Endothelial cell of umbilical vein (primary cell): ENCODE data around the gene PI4KA. TPM values are rescaled to one million over a fixed set of nuclear protein-coding genes. Genes with fewer than 3 reads are reported as not detected.
"Not testable (repeated sequence)": the region's sequence is repeated elsewhere in the genome, so short reads cannot be mapped to it uniquely, and the experiment has no call there.

Source experiments
- BruUV-seq: library from RNA; stranded (reverse); fragments of 400-500 nt; replicated peaks from 2 replicates; lab custom pipeline; 2021; lab: Mats Ljungman, UMichigan
- CTCF ChIA-PET: fragments of 300-600, 350-600 bp; sonication (Branson Sonifier 250); formaldehyde crosslinking; loops from one replicate; lab custom pipeline; 2021; ENCODE audit warnings: antibody characterized with exemption, inconsistent platforms; lab: Charles Lee
- POLR2A ChIA-PET: fragments of 300-600, 350-600 bp; sonication (Branson Sonifier 250); formaldehyde crosslinking; loops from one replicate; lab custom pipeline; 2021; ENCODE audit warnings: antibody characterized with exemption, inconsistent platforms; lab: Charles Lee
- DNase-seq: peaks from one replicate; pipeline ENCODE4 v3.0.0-alpha.2; 2011; ENCODE audit warnings: low read depth, low spot score
- FAIRE-seq: peaks from 2 replicates; lab custom pipeline; 2011; peaks lifted over from hg19 to GRCh38; lab: Jason Lieb, UNC
- H2AFZ ChIP-seq: 2 replicates; pipeline ENCODE4 v1.6.0; 2012; ENCODE audit warnings: low read depth, low read length, control low read depth, inconsistent platforms
- H3K27ac ChIP-seq: 2 replicates; pipeline ENCODE4 v1.5.1; 2011; ENCODE audit warnings: low read depth, mild to moderate bottlenecking, control low read depth, low read length, moderate library complexity; ENCODE audit not compliant: insufficient read depth
- H3K27me3 ChIP-seq, 2 experiments: 2 replicates each; pipeline versions ENCODE4 v1.6.0 to v1.6.1; 2011; ENCODE audit warnings: low read length in 2 of 2, mixed read lengths in 1 of 2; ENCODE audit not compliant: control insufficient read depth in 2 of 2, insufficient read depth in 2 of 2
- H3K36me3 ChIP-seq, 2 experiments: 2 replicates in 1 of 2; 3 replicates in 1 of 2; pipeline ENCODE4 v1.5.1; 2011; ENCODE audit warnings: low read length in 2 of 2, mild to moderate bottlenecking in 1 of 2, moderate library complexity in 1 of 2; ENCODE audit not compliant: control insufficient read depth in 2 of 2, insufficient read depth in 2 of 2; ENCODE audit errors: extremely low read depth in 1 of 2
- H3K4me1 ChIP-seq: 3 replicates; pipeline ENCODE4 v1.5.1; 2011; ENCODE audit warnings: mild to moderate bottlenecking, low read length; ENCODE audit not compliant: control insufficient read depth, insufficient read depth; ENCODE audit errors: extremely low read depth
- H3K4me2 ChIP-seq: 2 replicates; pipeline ENCODE4 v1.6.1; 2011; ENCODE audit warnings: low read length, control low read depth, mixed read lengths; ENCODE audit not compliant: insufficient read depth
- H3K4me3 ChIP-seq, 3 experiments: fragments of 200-600 bp in 1 of 3; sonication (generic), shearing (Covaris generic) in 1 of 3; replicated peaks in 1 of 3; 2 replicates each; pipeline ENCODE4 v1.5.1; 2011 to 2016; ENCODE audit warnings: control low read depth in 3 of 3, low read length in 3 of 3, mild to moderate bottlenecking in 2 of 3, inconsistent platforms in 1 of 3, low read depth in 1 of 3, moderate library complexity in 1 of 3; ENCODE audit not compliant: insufficient read depth in 1 of 3
- H3K79me2 ChIP-seq: 2 replicates; pipeline ENCODE4 v1.6.0; 2012; ENCODE audit warnings: low read length, inconsistent platforms; ENCODE audit not compliant: control insufficient read depth, insufficient read depth
- H3K9ac ChIP-seq: replicated peaks from 2 replicates; pipeline ENCODE3; 2011; ENCODE audit warnings: low read length, control low read depth; ENCODE audit not compliant: insufficient read depth; ENCODE audit errors: extremely low read depth
- H3K9me1 ChIP-seq: replicated peaks from 3 replicates; pipeline ENCODE4 v1.6.0; 2011; ENCODE audit warnings: mild to moderate bottlenecking, low read length; ENCODE audit not compliant: control insufficient read depth, insufficient read depth; ENCODE audit errors: extremely low read depth
- H3K9me3 ChIP-seq: replicated peaks from 2 replicates; pipeline ENCODE4 v1.5.1; 2012; ENCODE audit warnings: low read length, inconsistent platforms; ENCODE audit not compliant: control insufficient read depth, insufficient read depth
- H4K20me1 ChIP-seq: replicated peaks from 2 replicates; pipeline ENCODE3; 2011; ENCODE audit warnings: mild to moderate bottlenecking, low read length; ENCODE audit not compliant: control insufficient read depth, insufficient read depth; ENCODE audit errors: extremely low read depth
- EZH2 ChIP-seq: IDR thresholded peaks from 2 replicates; pipeline ENCODE4 v1.6.1; 2012; ENCODE audit warnings: borderline replicate concordance, low read depth, mild to moderate bottlenecking, moderate library complexity, low read length, inconsistent platforms; ENCODE audit not compliant: severe bottlenecking
- dilution Hi-C: fragments of 300-500 bp; cut with MboI; formaldehyde crosslinking; loops from one replicate; pipeline ENCODE4 v1.15.0; 2019; ENCODE audit warnings: low sequenced_read_pairs; ENCODE audit not compliant: extremely low pct_ligation_motif_present
- intact Hi-C: fragments of 100-400 bp; cut with micrococcal nuclease; formaldehyde crosslinking; loops from one replicate; pipeline ENCODE4 v1.10.0; 2022
- polyA plus RNA-seq, 4 experiments: library from polyadenylated mRNA; depleted of rRNA in 3 of 4; stranded (reverse) in 3 of 4; unstranded in 1 of 4; fragments of >200 nt; gene quantifications; 2 replicates each; pipeline versions ENCODE4 v1.2.1 to v1.2.3, GENCODE V29; 2011 to 2012; ENCODE audit warnings: missing spikeins in 1 of 4
- total RNA-seq: library from RNA; stranded (reverse); gene quantifications from 2 replicates; pipeline ENCODE4 v1.2.3, GENCODE V29; 2021

The PI4KA gene
- total and polyA plus RNA-seq, 2 donors (not counting 3 experiments of a cell fraction or from before 2014, with no cell fraction given), result 28.9 to 56.4 TPM

DNA sequence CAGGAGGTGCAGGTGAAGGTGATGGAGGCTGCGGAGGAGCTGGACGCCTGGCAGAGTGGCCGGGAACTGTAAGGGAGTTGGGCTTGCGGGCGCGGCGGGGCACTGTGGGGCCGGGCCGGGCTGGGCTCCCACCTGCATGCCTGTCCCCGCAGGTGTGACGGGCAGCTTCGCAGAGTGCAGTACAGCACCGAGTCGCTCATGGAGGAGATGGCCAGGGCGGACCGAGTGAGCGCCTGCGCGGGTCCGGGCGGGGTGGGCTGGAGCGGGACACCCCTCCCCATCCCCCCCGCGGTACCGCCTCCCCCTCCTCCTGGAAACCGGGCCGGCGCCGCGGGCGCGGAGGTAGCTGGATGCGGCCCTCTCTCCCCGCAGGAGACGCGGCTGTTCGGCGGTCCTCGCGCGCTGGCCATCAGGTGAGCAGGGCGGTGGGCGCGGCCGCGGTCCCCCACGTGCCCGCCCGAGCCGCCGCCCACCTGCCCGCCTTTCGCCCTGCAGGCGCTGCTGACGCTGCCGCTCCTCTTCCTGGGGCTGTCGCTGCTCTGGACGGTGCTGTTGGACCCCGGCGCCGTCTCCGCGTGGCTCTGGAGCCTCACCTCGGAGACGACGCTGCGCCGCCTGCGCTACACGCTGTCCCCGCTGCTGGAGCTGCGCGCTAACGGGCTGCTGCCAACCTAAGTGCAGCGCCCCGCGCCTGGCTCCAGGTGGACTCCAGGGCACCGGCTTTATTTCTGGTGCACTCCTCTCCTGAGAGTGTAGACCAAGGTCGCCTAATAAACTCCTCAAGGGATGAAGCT is 154.6 kb downstream of the PI4KA start:
- POLR2A ChIA-PET, H2AFZ ChIP-seq, DNase-seq, H3K27me3 ChIP-seq, H3K9ac ChIP-seq, H4K20me1 ChIP-seq, H3K79me2 ChIP-seq, H3K9me3 ChIP-seq, H3K4me1 ChIP-seq, H3K27ac ChIP-seq, BruUV-seq, dilution Hi-C loops, H3K4me2 ChIP-seq, H3K9me1 ChIP-seq, H3K36me3 ChIP-seq, FAIRE-seq: not testable (repeated sequence)
- intact Hi-C loops, result loop anchor here (5.0 kb wide), 1 partner anchor 78 kb away; no protein-coding TSS in a partner anchor
- CTCF ChIA-PET, result interaction anchor here (0.8 to 1.8 kb wide), 5 partner anchors 38 to 98 kb away, joined by 3 to 11 read pairs (median 6); no protein-coding TSS in a partner anchor
- H3K4me3 ChIP-seq, result peak overlapping the region in 1 of 3 experiments; percentile 9
- TF ChIP-seq EZH2, result peak; percentile 43

DNA sequence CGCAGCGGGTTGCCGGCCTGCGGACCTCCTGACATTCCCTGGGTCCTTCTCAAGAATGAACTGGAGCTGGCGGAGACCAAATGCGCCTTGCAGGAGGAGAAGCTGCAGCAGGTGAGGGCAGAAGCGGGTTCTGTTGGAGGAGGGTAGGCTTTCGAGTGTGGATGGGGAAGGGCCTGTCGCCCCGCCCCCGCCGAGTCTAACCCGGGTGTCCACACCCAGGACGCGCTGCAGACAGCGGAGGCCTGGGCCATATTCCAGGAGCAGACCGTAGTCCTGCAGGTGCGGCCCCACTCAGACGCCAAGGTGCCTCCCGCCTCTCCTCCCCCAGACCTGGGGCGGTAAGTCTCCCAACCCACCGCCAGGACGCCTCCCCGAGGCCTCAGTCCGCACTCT is 155.2 kb downstream of the PI4KA start:
- H3K4me2 ChIP-seq, FAIRE-seq, H3K27ac ChIP-seq, H2AFZ ChIP-seq, H4K20me1 ChIP-seq, DNase-seq, dilution Hi-C loops, BruUV-seq, POLR2A ChIA-PET, H3K9me1 ChIP-seq, H3K27me3 ChIP-seq, H3K36me3 ChIP-seq, H3K4me1 ChIP-seq, H3K79me2 ChIP-seq, H3K9ac ChIP-seq, H3K9me3 ChIP-seq: not testable (repeated sequence)
- intact Hi-C loops, result loop anchor here (5.0 kb wide), 1 partner anchor 79 kb away; no protein-coding TSS in a partner anchor
- CTCF ChIA-PET, result interaction anchor here (1.1 to 1.2 kb wide), 2 partner anchors 81 to 97 kb away, joined by 3 to 6 read pairs; no protein-coding TSS in a partner anchor
- peak overlapping the region in 1 of 3 experiments; percentile 9 for H3K4me3 ChIP-seq

DNA sequence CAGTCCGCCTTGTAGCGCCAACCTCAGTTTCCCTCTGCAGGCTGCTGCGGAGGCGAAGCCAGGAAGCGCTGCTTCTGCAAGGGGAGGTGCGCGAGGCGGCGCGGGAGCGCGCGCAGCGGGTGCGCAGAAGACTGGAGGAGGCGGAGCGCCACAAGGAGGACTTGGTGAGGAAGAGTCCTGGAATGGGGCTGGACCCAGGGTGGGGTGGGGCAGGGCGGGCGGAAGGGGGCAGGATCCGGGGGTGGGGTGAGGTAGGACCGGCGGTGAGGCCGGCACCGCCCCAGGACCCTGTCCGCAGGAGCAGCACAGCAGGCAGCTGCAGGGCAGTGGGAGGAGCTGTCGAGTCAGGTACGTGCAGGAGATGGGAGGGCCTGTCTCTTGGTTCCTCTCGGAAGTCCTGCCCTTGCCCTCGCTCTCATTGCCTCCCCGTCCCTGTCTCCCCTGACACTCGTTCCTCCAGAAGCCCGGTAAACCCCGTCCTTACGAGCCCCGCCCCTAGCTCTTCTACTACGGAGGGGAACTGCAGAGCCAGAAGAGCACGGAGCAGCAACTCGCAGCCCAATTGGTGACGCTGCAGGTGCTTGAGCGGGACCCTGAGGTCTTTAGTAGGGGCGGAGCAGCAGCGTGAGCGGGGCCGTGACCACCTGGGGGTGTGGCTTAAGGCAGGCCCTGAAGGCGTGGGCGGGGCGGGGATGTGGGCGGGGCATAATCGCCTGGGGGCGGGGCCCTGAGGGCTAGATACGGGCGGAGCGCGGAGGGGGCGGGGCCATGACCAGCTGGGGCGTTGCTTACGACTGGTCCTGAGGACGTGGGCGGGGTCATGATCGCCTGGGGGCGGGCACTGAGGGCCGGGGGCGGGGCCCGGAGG is 155.8 kb downstream of the PI4KA start:
- H3K4me1 ChIP-seq, H3K9me3 ChIP-seq, POLR2A ChIA-PET, H3K9me1 ChIP-seq, H3K79me2 ChIP-seq, dilution Hi-C loops, H3K27ac ChIP-seq, H4K20me1 ChIP-seq, H3K36me3 ChIP-seq, H3K27me3 ChIP-seq, BruUV-seq, H3K9ac ChIP-seq: not testable (repeated sequence)
- CTCF ChIA-PET, result interaction anchor here (1.1 to 1.2 kb wide), 2 partner anchors 81 to 97 kb away, joined by 3 to 6 read pairs; no protein-coding TSS in a partner anchor
- intact Hi-C loops, result loop anchor here (5.0 kb wide), 1 partner anchor 80 kb away; no protein-coding TSS in a partner anchor
- H2AFZ ChIP-seq, result peak overlapping the region; percentile 97
- FAIRE-seq, result peak; percentile 91
- H3K4me3 ChIP-seq, result peak overlapping the region; percentile 32 to 61 (median 41)
- peak; percentile 88 for DNase-seq
- peak overlapping the region; percentile 78 for H3K4me2 ChIP-seq
